Measurements from ENCODE around the gene GDF11.

Gene GDF11

GRCh38 chr12:55711786-55712553 is 31.0 kb upstream of the GDF11 start:
- Histone ChIP-seq H3K4me2 (ENCODE audit: low read length) (no peak overlapping the region), H3K79me2 (ENCODE audit: insufficient read depth, low read length) (no peaks in the 10 kb centered on the region), H3K4me3 (ENCODE audit: low read depth, low read length, poor library complexity, severe bottlenecking) (no peak overlapping the region), H3K36me3 (ENCODE audit: insufficient read depth, low read length) (no peaks in the 10 kb centered on the region), H3K4me1 (ENCODE audit: insufficient read depth, low read length, severe bottlenecking) (peaks cover 20% of the 10 kb centered on the region), H3K9ac (ENCODE audit: low read length) (no peak overlapping the region), H3K9me2 (ENCODE audit: low read depth, low read length) (no peaks in the 10 kb centered on the region), H3F3A (ENCODE audit: insufficient read depth, low read length) (no peaks in the 10 kb centered on the region), H3K27me3 (ENCODE audit: insufficient read depth, low read length) (peaks cover 9% of the 10 kb centered on the region), H2AFZ (ENCODE audit: low read length) (no peak overlapping the region), H4K20me1 (ENCODE audit: insufficient read depth, low read length) (no peaks in the 10 kb centered on the region), H3K9me3 (ENCODE audit: low read length) (no peaks in the 10 kb centered on the region), H3K27ac (ENCODE audit: low read depth, low read length, poor library complexity, severe bottlenecking) (no peak overlapping the region)
- no peak for TF ChIP-seq CTCF (IDR thresholded peaks at IDR 0.05; ENCODE audit: low read length)
- no peak for TF ChIP-seq EZH2 (IDR thresholded peaks at IDR 0.05; ENCODE audit: borderline replicate concordance, low read length)

GRCh38 chr12:55712700-55713415 is 30.1 kb upstream of the GDF11 start:
- H3K27me3 ChIP-seq (ENCODE audit: insufficient read depth, low read length), result peaks cover 5% of the 10 kb centered on the region; the same call in 1 of the 2 replicates
- no peaks in the 10 kb centered on the region for H3K9me3 ChIP-seq (ENCODE audit: low read length)
- no peak overlapping the region for H3K4me2 ChIP-seq (ENCODE audit: low read length)
- no peaks in the 10 kb centered on the region for H3K36me3 ChIP-seq (ENCODE audit: insufficient read depth, low read length)
- no peak overlapping the region for H2AFZ ChIP-seq (ENCODE audit: low read length)
- H3K27ac ChIP-seq (ENCODE audit: low read depth, low read length, poor library complexity, severe bottlenecking), result no peak overlapping the region
- no peaks in the 10 kb centered on the region for H4K20me1 ChIP-seq (ENCODE audit: insufficient read depth, low read length)
- TF ChIP-seq EZH2 (IDR thresholded peaks at IDR 0.05; ENCODE audit: borderline replicate concordance, low read length), result no peak
- TF ChIP-seq CTCF (IDR thresholded peaks at IDR 0.05; ENCODE audit: low read length), result no peak
- no peaks in the 10 kb centered on the region for H3K79me2 ChIP-seq (ENCODE audit: insufficient read depth, low read length)
- no peak overlapping the region for H3K4me3 ChIP-seq (ENCODE audit: low read depth, low read length, poor library complexity, severe bottlenecking)
- H3K9me2 ChIP-seq (ENCODE audit: low read depth, low read length), result no peaks in the 10 kb centered on the region
- H3K4me1 ChIP-seq (ENCODE audit: insufficient read depth, low read length, severe bottlenecking), result peaks cover 28% of the 10 kb centered on the region
- no peak overlapping the region for H3K9ac ChIP-seq (ENCODE audit: low read length)
- no peaks in the 10 kb centered on the region for H3F3A ChIP-seq (ENCODE audit: insufficient read depth, low read length)

GRCh38 chr12:55713721-55714120 is 29.2 kb upstream of the GDF11 start:
- no peak overlapping the region for H3K4me3 ChIP-seq (ENCODE audit: low read depth, low read length, poor library complexity, severe bottlenecking)
- no peaks in the 10 kb centered on the region for H3K9me2 ChIP-seq (ENCODE audit: low read depth, low read length)
- no peak overlapping the region for H2AFZ ChIP-seq (ENCODE audit: low read length)
- no peak for TF ChIP-seq EZH2 (IDR thresholded peaks at IDR 0.05; ENCODE audit: borderline replicate concordance, low read length)
- no peak for TF ChIP-seq CTCF (IDR thresholded peaks at IDR 0.05; ENCODE audit: low read length)
- no peaks in the 10 kb centered on the region for H3F3A ChIP-seq (ENCODE audit: insufficient read depth, low read length)
- H3K27ac ChIP-seq (ENCODE audit: low read depth, low read length, poor library complexity, severe bottlenecking), result no peak overlapping the region
- H3K27me3 ChIP-seq (ENCODE audit: insufficient read depth, low read length), result peaks cover 4% of the 10 kb centered on the region; the same call in 1 of the 2 replicates
- H3K9me3 ChIP-seq (ENCODE audit: low read length), result no peaks in the 10 kb centered on the region
- no peak overlapping the region for H3K4me2 ChIP-seq (ENCODE audit: low read length)
- H3K36me3 ChIP-seq (ENCODE audit: insufficient read depth, low read length), result no peaks in the 10 kb centered on the region
- H3K4me1 ChIP-seq (ENCODE audit: insufficient read depth, low read length, severe bottlenecking), result peaks cover 31% of the 10 kb centered on the region
- H3K9ac ChIP-seq (ENCODE audit: low read length), result no peak overlapping the region
- H3K79me2 ChIP-seq (ENCODE audit: insufficient read depth, low read length), result no peaks in the 10 kb centered on the region
- no peaks in the 10 kb centered on the region for H4K20me1 ChIP-seq (ENCODE audit: insufficient read depth, low read length)
